HG03039 (cell line): ENCODE data around the gene NTN5.
"Not testable (repeated sequence)": the region's sequence is repeated elsewhere in the genome, so short reads cannot be mapped to it uniquely, and the experiment has no call there.

Experiments used
- ATAC-seq: cut with Tn5 transposase; IDR thresholded peaks from one replicate; pipeline ENCODE4 v1.9.1; 2021; ENCODE audit warnings: mild to moderate bottlenecking, moderate library complexity; ENCODE audit not compliant: unreplicated experiment

NTN5 gene

GRCh38 chr19:48698046-48698445 lies 25.2 kb upstream of the NTN5 start:
- no peak for ATAC-seq

DNA sequence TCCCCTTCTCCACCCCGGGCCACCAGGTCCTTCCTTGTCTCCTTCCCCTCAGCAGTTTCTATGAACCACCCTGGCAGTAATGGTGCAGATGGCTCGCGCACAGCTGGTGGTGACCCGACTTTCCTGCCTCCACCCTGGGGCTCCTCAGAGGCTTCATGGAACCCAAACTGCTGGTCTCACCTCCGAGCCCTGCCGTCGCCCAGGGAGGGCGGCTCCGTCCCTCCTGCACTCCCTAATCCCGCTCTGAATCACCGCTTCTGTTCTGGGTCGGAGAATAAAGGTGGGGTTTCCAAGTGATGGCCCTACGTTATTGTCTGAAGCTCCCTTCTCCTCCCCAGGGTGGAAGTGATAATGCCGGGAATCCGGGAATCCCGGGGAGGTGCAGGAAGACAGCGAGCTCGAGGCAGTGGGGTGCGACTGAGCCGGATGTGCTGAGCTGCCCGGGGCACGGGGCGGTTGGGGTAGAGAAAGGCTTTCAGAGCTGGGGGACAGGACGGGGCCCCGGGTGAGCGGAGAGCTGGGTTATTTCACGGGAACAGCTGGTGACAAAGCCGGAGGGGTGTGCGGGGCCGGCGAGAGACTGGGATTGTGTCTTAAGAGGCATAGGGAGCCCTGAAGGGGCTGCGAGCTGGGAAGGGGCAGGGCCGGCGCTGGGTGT lies 23.7 kb upstream of the NTN5 start:
- no peak for ATAC-seq

- ATAC-seq: no peak
These were observed 23.0 kb upstream of the NTN5 start, which contains the start of gene FUT2 for GRCh38 chr19:48695743-48696352. Gene FUT2 (plus strand): TSS chr19:48695971. CDS start chr19:48702957, 6,986 bp downstream.

GRCh38 chr19:48693629-48694028 lies 20.8 kb upstream of the NTN5 start:
- not testable (repeated sequence) for ATAC-seq

- ATAC-seq: no peak
These were observed 16.6 kb upstream of the NTN5 start for GRCh38 chr19:48689449-48689848.

- ATAC-seq: no peak
These were observed 15.0 kb upstream of the NTN5 start for GRCh38 chr19:48687776-48688175.

- not testable (repeated sequence) for ATAC-seq
These were observed 13.8 kb upstream of the NTN5 start for GRCh38 chr19:48686637-48687036.

GRCh38 chr19:48686088-48686487 lies 13.3 kb upstream of the NTN5 start:
- ATAC-seq: no peak

- ATAC-seq: no peak
These were observed 12.8 kb upstream of the NTN5 start for GRCh38 chr19:48685583-48685982.

DNA sequence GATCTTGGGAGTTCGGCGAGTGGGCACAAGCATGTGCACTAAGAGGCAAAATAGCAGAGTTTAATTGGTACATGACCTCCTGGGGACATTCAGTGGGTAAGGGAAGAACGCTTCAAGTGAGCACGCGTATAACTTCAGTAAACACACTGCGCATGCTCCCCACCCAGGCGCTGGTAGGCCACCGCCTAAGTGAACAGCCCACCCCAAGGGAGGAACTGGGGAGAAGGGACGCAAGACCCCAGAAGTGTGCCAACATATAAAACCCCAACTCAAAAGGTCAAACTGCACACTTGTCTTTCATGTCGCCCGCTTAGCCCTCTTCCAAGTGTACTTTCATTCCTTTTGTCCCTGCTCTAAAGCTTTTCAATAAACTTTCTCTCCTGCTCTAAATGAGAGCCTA lies 10.5 kb upstream of the NTN5 start:
- no peak for ATAC-seq

- no peak for ATAC-seq
These were observed 8.3 kb upstream of the NTN5 start for GRCh38 chr19:48681127-48681470.

DNA sequence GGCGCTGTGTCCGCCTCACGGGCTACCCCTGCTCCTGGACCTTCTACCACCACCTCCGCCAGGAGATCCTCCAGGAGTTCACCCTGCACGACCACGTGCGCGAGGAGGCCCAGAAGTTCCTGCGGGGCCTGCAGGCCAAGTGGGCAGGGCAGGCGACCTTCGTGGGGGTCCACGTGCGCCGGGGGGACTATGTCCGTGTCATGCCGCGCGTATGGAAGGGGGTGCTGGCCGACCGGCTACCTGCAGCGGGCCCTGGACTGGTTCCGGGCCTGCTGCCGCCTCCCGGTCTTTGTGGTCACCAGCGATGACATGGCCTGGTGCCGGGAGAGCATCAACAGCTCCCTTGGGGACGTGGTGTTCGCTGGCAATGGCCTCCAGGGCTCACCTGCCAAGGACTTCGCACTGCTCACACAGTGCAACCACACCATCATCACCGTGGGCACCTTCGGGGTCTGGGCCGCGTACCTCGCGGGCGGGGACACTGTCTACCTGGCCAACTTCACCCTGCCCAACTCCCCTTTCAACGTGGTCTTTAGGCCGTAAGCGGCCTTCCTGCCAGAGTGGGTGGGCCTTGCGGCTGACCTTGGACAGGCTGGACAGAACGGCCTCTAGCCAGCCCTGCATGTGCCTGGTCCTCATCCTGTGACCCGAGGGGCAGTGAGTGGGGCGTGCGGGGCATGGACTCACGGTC lies 7.8 kb upstream of the NTN5 start:
- no peak for ATAC-seq

DNA sequence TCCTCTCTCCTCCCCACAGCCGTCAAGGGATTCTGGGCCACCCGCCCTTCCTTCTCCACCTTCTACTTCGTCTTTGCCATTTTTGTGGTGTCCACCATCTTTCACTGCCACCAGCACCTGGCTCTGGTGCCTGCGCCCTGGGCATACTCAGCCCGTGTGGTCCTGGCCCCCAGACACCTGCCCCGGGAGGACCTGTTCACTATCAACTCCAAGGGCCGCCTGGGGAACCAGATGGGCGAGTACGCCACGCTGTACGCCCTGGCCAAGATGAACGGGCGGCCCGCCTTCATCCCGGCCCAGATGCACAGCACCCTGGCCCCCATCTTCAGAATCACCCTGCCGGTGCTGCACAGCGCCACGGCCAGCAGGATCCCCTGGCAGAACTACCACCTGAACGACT lies 7.2 kb upstream of the NTN5 start:
- ATAC-seq: not testable (repeated sequence)

- no peak for ATAC-seq
These were observed 5.4 kb upstream of the NTN5 start for GRCh38 chr19:48678201-48678600.

GRCh38 chr19:48676887-48677286 lies 4.1 kb upstream of the NTN5 start:
- no peak for ATAC-seq

GRCh38 chr19:48676487-48676886 lies 3.7 kb upstream of the NTN5 start:
- no peak for ATAC-seq

DNA sequence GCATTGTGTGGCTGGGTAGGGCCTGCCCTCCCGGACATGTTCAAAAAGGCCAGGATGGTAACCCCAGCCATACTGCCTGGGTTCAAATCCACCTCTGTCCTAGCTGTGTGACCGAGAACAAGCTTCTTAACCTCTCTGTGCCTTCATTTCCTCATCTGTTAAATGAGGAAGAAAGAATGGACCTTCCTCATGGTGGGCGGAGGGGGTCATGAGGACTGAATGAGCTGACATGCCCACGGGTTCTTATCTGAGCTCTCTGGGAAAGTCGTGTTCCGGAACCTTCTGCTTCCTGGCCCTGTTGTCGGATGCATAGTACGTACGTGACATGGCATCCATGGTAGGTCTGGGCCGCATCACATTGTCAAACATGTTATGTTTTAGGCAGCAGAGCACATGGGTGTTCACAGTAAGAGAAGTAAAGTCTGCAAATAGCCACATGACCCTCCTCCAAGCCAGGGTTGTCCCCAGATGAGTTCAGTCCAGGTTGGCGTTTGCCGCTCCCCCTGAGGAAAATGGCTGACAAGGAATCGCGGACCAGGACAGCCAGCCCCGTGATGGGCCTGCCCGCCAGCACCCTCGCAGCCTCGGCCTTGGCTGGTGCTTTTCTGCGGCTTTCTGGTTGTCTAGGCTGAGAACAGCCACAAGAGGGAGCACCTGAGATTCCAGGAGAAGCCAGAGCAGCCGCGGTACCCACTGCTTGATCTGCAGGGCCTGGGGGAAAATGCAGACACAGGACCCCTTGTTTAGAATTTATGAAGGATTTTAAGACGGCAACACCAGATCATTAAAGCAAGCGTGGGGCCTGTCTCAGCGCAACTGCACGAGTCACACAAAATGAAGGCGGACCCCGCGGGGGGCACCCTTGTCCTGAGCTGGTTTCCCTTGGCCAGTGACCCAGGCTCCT lies 2.4 kb upstream of the NTN5 start:
- ATAC-seq: no peak

- no peak for ATAC-seq
These were observed 1.5 kb upstream of the NTN5 start for GRCh38 chr19:48674216-48674809.

DNA sequence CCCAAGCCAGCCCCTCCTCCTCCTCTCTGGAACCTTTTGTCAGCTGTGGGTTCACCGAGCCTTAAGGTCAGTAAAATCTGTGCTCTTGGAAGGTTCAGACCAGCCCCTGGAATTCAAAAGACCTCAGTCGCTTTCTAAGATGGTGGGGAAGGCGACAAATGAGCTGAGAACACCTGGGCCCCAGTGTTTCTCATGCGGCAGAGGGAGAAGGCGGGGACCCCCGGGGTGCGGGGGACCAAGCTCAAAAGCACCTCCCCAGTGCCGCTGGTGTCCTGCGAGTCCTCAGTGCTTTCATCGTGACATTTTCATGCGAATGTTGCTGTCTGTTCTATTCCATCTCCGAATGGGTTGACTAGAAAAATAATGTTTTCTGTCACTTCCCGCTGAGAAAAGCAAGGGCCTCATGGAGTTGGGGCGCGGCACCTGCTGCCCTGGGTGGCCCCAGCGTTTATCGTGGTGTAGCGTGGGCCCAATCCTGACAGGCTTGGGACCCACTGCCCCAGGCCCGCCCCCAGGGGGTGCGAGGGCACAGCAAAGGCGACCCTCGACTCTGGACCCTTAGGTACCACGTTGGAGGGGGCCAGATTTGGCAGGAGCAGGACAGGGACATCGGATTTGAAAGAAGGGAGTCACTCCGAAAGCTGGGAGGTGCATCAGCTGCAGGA lies 751 bp upstream of the NTN5 start:
- no peak for ATAC-seq

GRCh38 chr19:48671446-48671995 lies 1.3 kb downstream of the NTN5 start:
- no peak for ATAC-seq
